Progenitor cell of endocrine pancreas (in vitro differentiated cells): Measurements from ENCODE around the gene PNMA8A. TPM values are rescaled to one million over a fixed set of nuclear protein-coding genes. Genes with fewer than 3 reads are reported as not detected.

ENCODE experiments used
- DNase-seq: peaks from one replicate; pipeline ENCODE4 v3.0.0; 2021; ENCODE audit warnings: low spot score; ENCODE audit not compliant: unreplicated experiment
- H3K27ac Mint-ChIP-seq: 2 replicates; pipeline ENCODE4 v1.8.0; 2021; ENCODE audit warnings: mild to moderate bottlenecking, moderate library complexity, mixed read lengths
- H3K27me3 Mint-ChIP-seq: 2 replicates; pipeline ENCODE4 v1.8.0; 2021; ENCODE audit warnings: mixed read lengths
- H3K36me3 Mint-ChIP-seq: 2 replicates; pipeline ENCODE4 v1.8.0; 2022; ENCODE audit warnings: mixed read lengths; ENCODE audit not compliant: insufficient read depth
- H3K4me1 Mint-ChIP-seq: 2 replicates; pipeline ENCODE4 v1.8.0; 2021; ENCODE audit warnings: low read depth, mixed read lengths
- H3K4me3 Mint-ChIP-seq: 2 replicates; pipeline ENCODE4 v1.8.0; 2021; ENCODE audit warnings: low read depth, mild to moderate bottlenecking, moderate library complexity, mixed read lengths
- H3K9me3 Mint-ChIP-seq: 2 replicates; pipeline ENCODE4 v1.8.0; 2021; ENCODE audit warnings: low read depth, mixed read lengths
- CTCF ChIP-seq: fragments of 200-600 bp; sonication (generic); IDR thresholded peaks from one replicate; pipeline ENCODE4 v1.5.0; 2021; ENCODE audit warnings: antibody characterized with exemption, mild to moderate bottlenecking; ENCODE audit not compliant: unreplicated experiment
- total RNA-seq: library from RNA; stranded (reverse); gene quantifications from 2 replicates; pipeline ENCODE4 v1.2.1, GENCODE V29; 2021

Gene PNMA8A
- total RNA-seq, 1 donor from 2014 or later, result 27.5 TPM

DNA sequence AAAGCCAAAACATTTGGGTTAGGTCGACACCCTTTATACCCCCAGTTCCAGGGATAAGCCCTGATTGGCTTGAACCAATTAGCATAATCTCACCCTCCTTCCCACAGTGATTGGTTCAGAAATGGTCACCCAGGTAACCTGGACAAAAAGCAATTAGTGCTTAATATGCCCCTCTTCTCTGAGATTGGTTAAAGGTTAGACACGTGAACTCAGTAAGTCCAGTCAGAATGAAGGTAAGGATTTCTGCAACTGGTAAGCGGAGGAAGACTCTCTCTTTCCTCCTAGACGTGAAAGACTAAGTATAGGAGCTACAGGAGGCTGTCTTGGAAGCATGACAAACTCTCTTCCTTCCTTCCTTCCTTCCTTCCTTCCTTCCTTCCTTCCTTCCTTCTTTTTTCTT lies 41.4 kb downstream of the PNMA8A start:
- Mint-ChIP-seq H3K9me3 (no peaks in the 10 kb centered on the region), H3K4me3 (no peak overlapping the region), H3K36me3 (no peaks in the 10 kb centered on the region), H3K4me1 (peaks cover 7% of the 10 kb centered on the region), H3K27ac (no peak overlapping the region), H3K27me3 (peaks cover 39% of the 10 kb centered on the region)
- DNase-seq, result no peak
- no peak for TF ChIP-seq CTCF

GRCh38 chr19:46428239-46429135 lies 42.9 kb downstream of the PNMA8A start, which contains the start of gene PNMA8C:
Gene PNMA8C, minus strand, starts transcription at chr19:46428936. Its CDS starts 577 bp downstream, at chr19:46428359.
- Mint-ChIP-seq H3K27me3 (peaks cover 33% of the 10 kb centered on the region), H3K27ac (no peak within 1 kb of the TSS), H3K4me1 (peaks cover 7% of the 10 kb centered on the region), H3K36me3 (no peaks in the 10 kb centered on the region), H3K9me3 (no peaks in the 10 kb centered on the region), H3K4me3 (peak within 1 kb of the TSS; percentile 24)
- peak; percentile 34 for DNase-seq
- TF ChIP-seq CTCF, result no peak

GRCh38 chr19:46427518-46428045 lies 43.8 kb downstream of the PNMA8A start:
- Mint-ChIP-seq H3K4me1 (peaks cover 7% of the 10 kb centered on the region), H3K27ac (no peak overlapping the region), H3K9me3 (no peaks in the 10 kb centered on the region), H3K4me3 (no peak overlapping the region), H3K36me3 (no peaks in the 10 kb centered on the region), H3K27me3 (peaks cover 33% of the 10 kb centered on the region)
- TF ChIP-seq CTCF, result no peak
- no peak for DNase-seq

DNA sequence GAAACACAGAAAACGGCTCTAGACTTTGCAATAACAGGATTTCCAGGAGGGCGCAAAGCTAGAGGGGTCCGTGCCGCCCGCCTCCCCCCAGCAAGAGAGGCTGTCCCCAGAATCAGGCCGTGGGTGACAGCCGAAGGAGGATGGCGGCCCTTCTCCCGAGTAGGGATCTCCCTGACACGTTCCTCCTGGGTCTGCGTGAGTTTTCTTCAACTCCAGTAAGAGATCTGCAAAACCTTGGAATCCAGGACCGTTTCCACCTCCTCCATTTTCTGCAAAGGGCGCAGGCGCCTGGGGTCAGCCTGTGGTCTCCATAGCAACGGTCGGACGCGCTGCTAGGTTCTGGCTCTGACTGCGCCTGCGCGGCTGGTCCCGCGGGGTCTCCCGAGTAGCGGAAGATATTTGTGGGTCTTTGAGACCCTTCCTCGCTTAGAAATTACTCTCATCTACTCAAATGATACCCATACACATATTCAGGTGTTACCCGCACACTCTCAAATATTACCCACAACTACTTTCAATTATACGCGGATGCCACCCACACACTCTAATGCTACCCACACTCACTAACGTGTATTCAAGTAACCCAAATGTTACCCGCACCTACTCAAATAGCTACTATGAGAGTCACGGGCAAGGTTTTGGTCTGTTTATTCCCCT lies 44.7 kb downstream of the PNMA8A start:
- Mint-ChIP-seq H3K9me3 (no peaks in the 10 kb centered on the region), H3K4me3 (peak overlapping the region; percentile 80), H3K4me1 (peaks cover 7% of the 10 kb centered on the region), H3K27me3 (peaks cover 31% of the 10 kb centered on the region), H3K27ac (peak overlapping the region; percentile 85), H3K36me3 (no peaks in the 10 kb centered on the region)
- peak; percentile 71 for DNase-seq
- no peak for TF ChIP-seq CTCF

- no peak for TF ChIP-seq CTCF
- no peak for DNase-seq
- H3K4me3 Mint-ChIP-seq, result peak overlapping the region; percentile 80
- no peaks in the 10 kb centered on the region for H3K9me3 Mint-ChIP-seq
- peaks cover 29% of the 10 kb centered on the region for H3K27me3 Mint-ChIP-seq
- no peaks in the 10 kb centered on the region for H3K36me3 Mint-ChIP-seq
- peak overlapping the region; percentile 85 for H3K27ac Mint-ChIP-seq
- H3K4me1 Mint-ChIP-seq, result peaks cover 7% of the 10 kb centered on the region
Observed at GRCh38 chr19:46426035-46426505, 45.3 kb downstream of the PNMA8A start.
